ENCODE data around the gene LIN9. TPM values are rescaled to one million over a fixed set of nuclear protein-coding genes. Genes with fewer than 3 reads are reported as not detected.
"Not testable (repeated sequence)": the region's sequence is repeated elsewhere in the genome, so short reads cannot be mapped to it uniquely, and the experiment has no call there.

LIN9 gene
- total RNA-seq, 4 donors from 2014 or later: 1.00 to 3.2 (median 2.3) TPM; not detected in 1

- WGBS, 2 donors (ENCODE audit: low coverage in 1 of 2): 43 to 50% methylated on average over 8 to 18 of the region's 18 CpGs
- peaks cover 0 to 13% (median 10%) of the 10 kb centered on the region in 4 donors for H3K4me1 ChIP-seq
- intact Hi-C loops (cut with DNase I; ENCODE audit: low total_unique reads): no loop called here
- DNase-seq: no peak
- H3K36me3 ChIP-seq: no peaks in the 10 kb centered on the region
- H3K4me3 ChIP-seq: no peak overlapping the region
- no peak for TF ChIP-seq POLR2A (IDR thresholded peaks at IDR 0.05)
- TF ChIP-seq, protein P1, sequence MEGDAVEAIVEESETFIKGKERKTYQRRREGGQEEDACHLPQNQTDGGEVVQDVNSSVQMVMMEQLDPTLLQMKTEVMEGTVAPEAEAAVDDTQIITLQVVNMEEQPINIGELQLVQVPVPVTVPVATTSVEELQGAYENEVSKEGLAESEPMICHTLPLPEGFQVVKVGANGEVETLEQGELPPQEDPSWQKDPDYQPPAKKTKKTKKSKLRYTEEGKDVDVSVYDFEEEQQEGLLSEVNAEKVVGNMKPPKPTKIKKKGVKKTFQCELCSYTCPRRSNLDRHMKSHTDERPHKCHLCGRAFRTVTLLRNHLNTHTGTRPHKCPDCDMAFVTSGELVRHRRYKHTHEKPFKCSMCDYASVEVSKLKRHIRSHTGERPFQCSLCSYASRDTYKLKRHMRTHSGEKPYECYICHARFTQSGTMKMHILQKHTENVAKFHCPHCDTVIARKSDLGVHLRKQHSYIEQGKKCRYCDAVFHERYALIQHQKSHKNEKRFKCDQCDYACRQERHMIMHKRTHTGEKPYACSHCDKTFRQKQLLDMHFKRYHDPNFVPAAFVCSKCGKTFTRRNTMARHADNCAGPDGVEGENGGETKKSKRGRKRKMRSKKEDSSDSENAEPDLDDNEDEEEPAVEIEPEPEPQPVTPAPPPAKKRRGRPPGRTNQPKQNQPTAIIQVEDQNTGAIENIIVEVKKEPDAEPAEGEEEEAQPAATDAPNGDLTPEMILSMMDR (IDR thresholded peaks at IDR 0.05): no peak
- no peak for TF ChIP-seq POLR2AphosphoS5 (IDR thresholded peaks at IDR 0.05)
- peak overlapping the region in 3 of 4 donors; percentile 17 to 61 (median 30) for H3K27ac ChIP-seq
- H3K9me3 ChIP-seq: no peaks in the 10 kb centered on the region
- in situ Hi-C loops (cut with MboI; ENCODE audit: low pct_ligation_motif_present in 1 of 4, low pct_unique_long_range_greater_than_20kb in 1 of 4, low sequenced_read_pairs in 3 of 4): loop anchor here in 1 of 4 donors (25.0 kb wide), 1 partner anchor 138 kb away; the partner anchor contains the start of gene MIXL1
- H3K27me3 ChIP-seq: no peaks in the 10 kb centered on the region
These were observed 41.0 kb upstream of the LIN9 start for GRCh38 chr1:226349801-226350518.

GRCh38 chr1:226349081-226349480 lies 40.1 kb upstream of the LIN9 start:
- TF ChIP-seq, protein P1 (IDR thresholded peaks at IDR 0.05): no peak
- no peak for TF ChIP-seq EP300 (IDR thresholded peaks at IDR 0.05; ENCODE audit: low read depth)
- no peak for TF ChIP-seq POLR2AphosphoS5 (IDR thresholded peaks at IDR 0.05)
- TF ChIP-seq POLR2A (IDR thresholded peaks at IDR 0.05): no peak
- H3K36me3 ChIP-seq: no peaks in the 10 kb centered on the region
- no peaks in the 10 kb centered on the region for H3K27me3 ChIP-seq
- no peak overlapping the region for H3K4me3 ChIP-seq
- peaks cover 0 to 13% (median 10%) of the 10 kb centered on the region in 4 donors for H3K4me1 ChIP-seq
- H3K9me3 ChIP-seq: no peaks in the 10 kb centered on the region
- DNase-seq: no peak
- in situ Hi-C loops (cut with MboI; ENCODE audit: low pct_ligation_motif_present in 1 of 4, low pct_unique_long_range_greater_than_20kb in 1 of 4, low sequenced_read_pairs in 3 of 4): loop anchor here in 1 of 4 donors (25.0 kb wide), 1 partner anchor 137 kb away; the partner anchor contains the start of gene MIXL1
- WGBS, 2 donors (ENCODE audit: low coverage in 1 of 2): 93% methylated on average over 8 of the region's 11 CpGs; no CpG with 5 or more reads in 1 of the 2 donors
- no peak overlapping the region for H3K27ac ChIP-seq
- intact Hi-C loops (cut with DNase I; ENCODE audit: low total_unique reads): no loop called here

DNA sequence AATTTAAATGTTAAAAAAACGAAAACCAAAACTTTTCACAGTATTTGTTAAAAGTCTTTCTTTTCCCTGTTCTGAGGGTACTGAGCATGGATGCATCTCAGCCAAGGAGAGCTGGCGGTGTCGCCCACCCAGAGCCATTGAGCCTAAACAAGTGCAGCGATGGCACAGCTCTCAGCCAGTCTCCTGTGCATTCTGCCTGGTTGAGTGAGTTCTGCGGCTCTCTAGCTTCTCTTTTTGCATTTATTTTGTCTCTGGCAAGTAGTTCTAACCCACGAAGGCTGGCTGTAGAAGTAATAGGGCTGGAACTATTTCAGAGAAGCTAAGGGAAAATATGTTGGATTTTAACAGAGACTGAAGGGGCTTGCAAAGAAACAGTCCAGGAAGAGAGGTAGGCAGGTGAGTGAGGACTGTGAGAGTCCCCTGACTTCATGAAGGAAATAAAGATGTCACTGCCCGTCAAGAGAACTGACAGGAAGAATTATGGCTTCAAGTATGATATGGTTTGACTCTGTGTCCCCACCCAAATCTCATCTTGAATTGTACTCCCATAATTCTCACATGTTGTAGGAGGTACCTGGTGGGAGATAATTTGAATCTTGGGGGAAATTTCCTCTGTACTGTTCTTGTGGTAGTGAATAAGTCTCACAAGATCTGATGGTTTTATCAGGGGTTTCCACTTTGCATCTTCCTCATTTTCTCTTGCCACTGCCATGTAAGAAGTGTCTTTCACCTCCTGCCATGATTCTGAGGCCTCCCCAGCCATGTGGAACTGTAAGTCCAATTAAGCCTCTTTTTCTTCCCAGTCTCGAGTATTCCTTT lies 35.7 kb upstream of the LIN9 start:
- H3K9me3 ChIP-seq: no peaks in the 10 kb centered on the region
- intact Hi-C loops (cut with DNase I; ENCODE audit: low total_unique reads) (no loop called here), in situ Hi-C loops (cut with MboI; ENCODE audit: low pct_ligation_motif_present in 1 of 4, low pct_unique_long_range_greater_than_20kb in 1 of 4, low sequenced_read_pairs in 3 of 4) (loop anchor here in 1 of 4 donors (25.0 kb wide), 1 partner anchor 132 kb away; the partner anchor contains the start of gene MIXL1)
- no peak for DNase-seq
- 75 to 89% methylated on average over 7 to 8 of the region's 8 CpGs for WGBS, 2 donors (ENCODE audit: low coverage in 1 of 2)
- no peaks in the 10 kb centered on the region for H3K36me3 ChIP-seq
- H3K4me1 ChIP-seq: peaks cover 0 to 1% (median under 1%) of the 10 kb centered on the region in 4 donors
- TF ChIP-seq POLR2AphosphoS5 (IDR thresholded peaks at IDR 0.05): no peak
- H3K4me3 ChIP-seq: no peak overlapping the region
- H3K27ac ChIP-seq: no peak overlapping the region
- no peaks in the 10 kb centered on the region for H3K27me3 ChIP-seq

DNA sequence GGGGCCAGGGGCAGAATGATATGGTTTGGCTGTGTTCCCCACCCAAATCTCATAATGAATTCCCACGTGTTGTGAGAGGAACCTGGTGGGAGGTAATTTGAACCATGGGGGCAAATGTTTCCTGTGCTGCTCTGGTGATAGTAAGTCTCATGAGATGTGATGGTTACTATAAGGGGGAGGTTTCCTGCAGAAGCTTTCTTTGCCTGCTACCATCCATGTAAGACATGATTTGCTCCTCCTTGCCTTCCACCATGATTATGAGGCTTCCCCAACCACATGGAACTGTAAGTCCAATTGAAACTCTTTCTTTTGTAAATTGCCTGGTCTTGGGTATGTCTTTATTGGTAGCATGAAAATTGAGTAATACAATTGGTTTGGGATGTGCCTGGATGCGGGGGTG lies 33.7 kb upstream of the LIN9 start:
- no peak for DNase-seq
- H3K4me1 ChIP-seq: no peaks in the 10 kb centered on the region
- H3K27ac ChIP-seq: no peak overlapping the region
- WGBS, 2 donors (ENCODE audit: low coverage in 1 of 2): 71% methylated on average over 2 of the region's 2 CpGs; no CpG with 5 or more reads in 1 of the 2 donors
- no peak for TF ChIP-seq EP300 (IDR thresholded peaks at IDR 0.05; ENCODE audit: low read depth)
- TF ChIP-seq POLR2A (IDR thresholded peaks at IDR 0.05): no peak
- TF ChIP-seq, protein P1 (IDR thresholded peaks at IDR 0.05): no peak
- TF ChIP-seq POLR2AphosphoS5 (IDR thresholded peaks at IDR 0.05): no peak
- no peaks in the 10 kb centered on the region for H3K27me3 ChIP-seq
- intact Hi-C loops (cut with DNase I; ENCODE audit: low total_unique reads) (no loop called here), in situ Hi-C loops (cut with MboI; ENCODE audit: low pct_ligation_motif_present in 1 of 4, low pct_unique_long_range_greater_than_20kb in 1 of 4, low sequenced_read_pairs in 3 of 4) (loop anchor here in 1 of 4 donors (25.0 kb wide), 1 partner anchor 130 kb away; the partner anchor contains the start of gene MIXL1)
- no peaks in the 10 kb centered on the region for H3K9me3 ChIP-seq
- H3K4me3 ChIP-seq: no peak overlapping the region
- no peaks in the 10 kb centered on the region for H3K36me3 ChIP-seq

DNA sequence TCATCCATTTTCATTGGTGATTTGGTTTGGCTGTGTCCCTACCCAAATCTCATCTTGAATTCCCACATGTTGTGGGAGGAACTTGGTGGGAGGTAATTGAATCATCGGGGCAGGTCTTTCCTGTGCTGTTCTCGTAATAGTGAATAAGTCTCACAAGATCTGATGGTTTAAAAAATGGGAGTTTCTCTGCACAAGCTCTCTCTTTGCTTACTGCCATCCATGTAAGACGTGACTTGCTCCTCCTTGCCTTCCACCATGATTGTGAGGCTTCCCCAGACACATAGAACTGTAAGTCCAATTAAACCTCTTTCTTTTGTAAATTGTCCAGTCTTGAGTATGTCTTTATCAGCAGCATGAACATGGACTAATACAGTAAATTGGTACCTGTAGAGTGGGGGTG lies 31.1 kb upstream of the LIN9 start:
- 81 to 94% methylated on average over 3 of the region's 3 CpGs for WGBS, 2 donors (ENCODE audit: low coverage in 1 of 2)
- in situ Hi-C loops (cut with MboI; ENCODE audit: low pct_ligation_motif_present in 1 of 4, low pct_unique_long_range_greater_than_20kb in 1 of 4, low sequenced_read_pairs in 3 of 4): loop anchor here in 1 of 4 donors (25.0 kb wide), 1 partner anchor 128 kb away; the partner anchor contains the start of gene MIXL1
- H3K27ac ChIP-seq; H3K36me3 ChIP-seq; H3K4me3 ChIP-seq; H3K4me1 ChIP-seq; DNase-seq; intact Hi-C loops (cut with DNase I; ENCODE audit: low total_unique reads); H3K27me3 ChIP-seq; H3K9me3 ChIP-seq: not testable (repeated sequence)
